Panc1 (cell line): ENCODE measurements around the gene GPR142. TPM values are rescaled to one million over a fixed set of nuclear protein-coding genes. Genes with fewer than 3 reads are reported as not detected.

Source experiments
- ATAC-seq: fragments of 200-7000 bp; cut with Tn5 transposase; 2 replicates; pipeline ENCODE4 v1.9.1; 2020; ENCODE audit warnings: mild to moderate bottlenecking, moderate library complexity
- BruUV-seq: library from RNA; stranded (reverse); fragments of 400-500 nt; replicated peaks from 2 replicates; lab custom pipeline; 2021; lab: Mats Ljungman, UMichigan
- CTCF ChIA-PET: fragments of 300-600 bp; sonication (Branson Sonifier 250); formaldehyde crosslinking; loops from one replicate; lab custom pipeline; 2022; ENCODE audit warnings: antibody characterized with exemption; lab: Charles Lee
- POLR2A ChIA-PET: fragments of 300-600 bp; sonication (Branson Sonifier 250); formaldehyde crosslinking; loops from one replicate; lab custom pipeline; 2022; ENCODE audit warnings: antibody characterized with exemption; lab: Charles Lee
- DNase-seq: peaks from one replicate; pipeline ENCODE4 v3.0.0-alpha.2; 2010; ENCODE audit warnings: low read depth, low spot score
- H3K27ac ChIP-seq: 2 replicates; pipeline ENCODE4 v1.5.1; 2011; ENCODE audit warnings: mild to moderate bottlenecking, low read length, inconsistent platforms
- H3K27me3 ChIP-seq: fragments of 200-500 bp; sonication (Bioruptor generic); 2 replicates; pipeline ENCODE4 v1.6.0; 2014; ENCODE audit warnings: low read length, inconsistent platforms; ENCODE audit not compliant: control insufficient read depth, insufficient read depth
- H3K36me3 ChIP-seq: fragments of 200-500 bp; sonication (Bioruptor generic); 2 replicates; pipeline ENCODE4 v1.5.1; 2014; ENCODE audit warnings: inconsistent platforms, mild to moderate bottlenecking, low read length, moderate library complexity; ENCODE audit not compliant: control insufficient read depth, insufficient read depth
- H3K4me1 ChIP-seq: 2 replicates; pipeline ENCODE4 v1.5.1; 2011; ENCODE audit warnings: inconsistent platforms, mild to moderate bottlenecking, low read length, moderate library complexity; ENCODE audit not compliant: control insufficient read depth, insufficient read depth
- H3K4me3 ChIP-seq, 2 experiments: 2 replicates each; pipeline ENCODE4 v1.5.1; 2011 to 2012; ENCODE audit warnings: low read depth in 2 of 2, low read length in 2 of 2, mild to moderate bottlenecking in 2 of 2, inconsistent platforms in 1 of 2, moderate library complexity in 1 of 2
- H3K9me3 ChIP-seq: fragments of 200-500 bp; sonication (Bioruptor generic); 2 replicates; pipeline ENCODE4 v1.5.1; 2014; ENCODE audit warnings: low read depth, mild to moderate bottlenecking, inconsistent platforms, low read length, moderate library complexity; ENCODE audit not compliant: control insufficient read depth, insufficient read depth
- POLR2AphosphoS5 ChIP-seq: IDR thresholded peaks from 2 replicates; pipeline ENCODE4 v1.6.1; 2012; ENCODE audit warnings: mild to moderate bottlenecking, low read depth, low read length, moderate library complexity
- SIN3A ChIP-seq: IDR thresholded peaks from 2 replicates; pipeline ENCODE4 v1.6.1; 2012; ENCODE audit warnings: low read depth, mild to moderate bottlenecking, low read length, moderate library complexity, borderline replicate concordance; ENCODE audit not compliant: insufficient read depth
- TCF7L2 ChIP-seq: IDR thresholded peaks from 2 replicates; pipeline ENCODE4 v1.6.1; 2011; ENCODE audit warnings: mild to moderate bottlenecking, low read depth, low read length, inconsistent platforms
- in situ Hi-C: cut with HindIII; loops from 2 replicates; pipeline ENCODE4 v1.10.0; 2016; ENCODE audit warnings: low sequenced_read_pairs, low pct_unique_long_range_greater_than_20kb
- intact Hi-C: fragments of 100-400 bp; cut with micrococcal nuclease; formaldehyde crosslinking; loops from one replicate; pipeline ENCODE4 v1.10.0; 2022; ENCODE audit not compliant: unreplicated experiment
- total RNA-seq: library from RNA; stranded (reverse); gene quantifications from one replicate; pipeline ENCODE4 v1.2.1, GENCODE V29; 2021; ENCODE audit not compliant: unreplicated experiment
- TF ChIP-seq, protein P1 (sequence below): fragments of 450-650 bp; IDR thresholded peaks from 2 replicates; pipeline ENCODE4 v1.5.1; 2017; ENCODE audit warnings: mild to moderate bottlenecking
- TF ChIP-seq, protein P2 (sequence below), 2 experiments: IDR thresholded peaks; 2 replicates each; pipeline ENCODE4 v1.6.1; 2011 to 2012; ENCODE audit warnings: low read depth in 2 of 2, control low read depth in 1 of 2, low read length in 1 of 2, mild to moderate bottlenecking in 1 of 2, moderate library complexity in 1 of 2; ENCODE audit not compliant: insufficient read depth in 1 of 2

GPR142 gene
- total RNA-seq, 1 experiment from 2014 or later, result not detected

DNA sequence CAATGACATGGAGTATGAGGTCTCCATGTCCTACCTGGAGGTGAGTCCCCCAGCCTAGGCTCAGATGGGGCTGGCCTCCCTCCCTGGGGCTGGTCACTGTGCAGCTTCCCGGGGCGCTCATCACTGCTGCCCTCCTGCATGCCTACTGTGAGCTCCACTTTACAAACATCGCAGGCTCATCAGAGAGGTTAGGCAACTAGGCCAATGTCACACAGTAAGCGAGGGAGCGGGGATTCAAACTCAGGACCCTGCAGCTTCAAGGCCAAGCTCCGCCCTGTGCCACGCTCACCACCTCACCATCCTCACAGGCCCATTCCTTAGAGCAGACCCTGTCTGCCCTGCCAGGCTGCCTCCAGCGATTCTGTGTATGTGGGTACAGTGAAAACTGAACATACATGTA is 24.2 kb upstream of the GPR142 start:
- intact Hi-C loops, result no loop called here
- no peak for ATAC-seq
- BruUV-seq, result no TSS peak
- TF ChIP-seq TCF7L2 (no peak), POLR2AphosphoS5 (no peak), SIN3A (no peak)
- TF ChIP-seq, protein P1, sequence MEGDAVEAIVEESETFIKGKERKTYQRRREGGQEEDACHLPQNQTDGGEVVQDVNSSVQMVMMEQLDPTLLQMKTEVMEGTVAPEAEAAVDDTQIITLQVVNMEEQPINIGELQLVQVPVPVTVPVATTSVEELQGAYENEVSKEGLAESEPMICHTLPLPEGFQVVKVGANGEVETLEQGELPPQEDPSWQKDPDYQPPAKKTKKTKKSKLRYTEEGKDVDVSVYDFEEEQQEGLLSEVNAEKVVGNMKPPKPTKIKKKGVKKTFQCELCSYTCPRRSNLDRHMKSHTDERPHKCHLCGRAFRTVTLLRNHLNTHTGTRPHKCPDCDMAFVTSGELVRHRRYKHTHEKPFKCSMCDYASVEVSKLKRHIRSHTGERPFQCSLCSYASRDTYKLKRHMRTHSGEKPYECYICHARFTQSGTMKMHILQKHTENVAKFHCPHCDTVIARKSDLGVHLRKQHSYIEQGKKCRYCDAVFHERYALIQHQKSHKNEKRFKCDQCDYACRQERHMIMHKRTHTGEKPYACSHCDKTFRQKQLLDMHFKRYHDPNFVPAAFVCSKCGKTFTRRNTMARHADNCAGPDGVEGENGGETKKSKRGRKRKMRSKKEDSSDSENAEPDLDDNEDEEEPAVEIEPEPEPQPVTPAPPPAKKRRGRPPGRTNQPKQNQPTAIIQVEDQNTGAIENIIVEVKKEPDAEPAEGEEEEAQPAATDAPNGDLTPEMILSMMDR, result no peak
- TF ChIP-seq, protein P2, sequence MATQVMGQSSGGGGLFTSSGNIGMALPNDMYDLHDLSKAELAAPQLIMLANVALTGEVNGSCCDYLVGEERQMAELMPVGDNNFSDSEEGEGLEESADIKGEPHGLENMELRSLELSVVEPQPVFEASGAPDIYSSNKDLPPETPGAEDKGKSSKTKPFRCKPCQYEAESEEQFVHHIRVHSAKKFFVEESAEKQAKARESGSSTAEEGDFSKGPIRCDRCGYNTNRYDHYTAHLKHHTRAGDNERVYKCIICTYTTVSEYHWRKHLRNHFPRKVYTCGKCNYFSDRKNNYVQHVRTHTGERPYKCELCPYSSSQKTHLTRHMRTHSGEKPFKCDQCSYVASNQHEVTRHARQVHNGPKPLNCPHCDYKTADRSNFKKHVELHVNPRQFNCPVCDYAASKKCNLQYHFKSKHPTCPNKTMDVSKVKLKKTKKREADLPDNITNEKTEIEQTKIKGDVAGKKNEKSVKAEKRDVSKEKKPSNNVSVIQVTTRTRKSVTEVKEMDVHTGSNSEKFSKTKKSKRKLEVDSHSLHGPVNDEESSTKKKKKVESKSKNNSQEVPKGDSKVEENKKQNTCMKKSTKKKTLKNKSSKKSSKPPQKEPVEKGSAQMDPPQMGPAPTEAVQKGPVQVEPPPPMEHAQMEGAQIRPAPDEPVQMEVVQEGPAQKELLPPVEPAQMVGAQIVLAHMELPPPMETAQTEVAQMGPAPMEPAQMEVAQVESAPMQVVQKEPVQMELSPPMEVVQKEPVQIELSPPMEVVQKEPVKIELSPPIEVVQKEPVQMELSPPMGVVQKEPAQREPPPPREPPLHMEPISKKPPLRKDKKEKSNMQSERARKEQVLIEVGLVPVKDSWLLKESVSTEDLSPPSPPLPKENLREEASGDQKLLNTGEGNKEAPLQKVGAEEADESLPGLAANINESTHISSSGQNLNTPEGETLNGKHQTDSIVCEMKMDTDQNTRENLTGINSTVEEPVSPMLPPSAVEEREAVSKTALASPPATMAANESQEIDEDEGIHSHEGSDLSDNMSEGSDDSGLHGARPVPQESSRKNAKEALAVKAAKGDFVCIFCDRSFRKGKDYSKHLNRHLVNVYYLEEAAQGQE (IDR thresholded peaks at IDR 0.05; ENCODE audit: insufficient read depth in 1 of 2, low read depth in 2 of 2, low read length in 1 of 2), result no peak
- H3K36me3 ChIP-seq, result no peaks in the 10 kb centered on the region
- no peaks in the 10 kb centered on the region for H3K4me1 ChIP-seq
- H3K9me3 ChIP-seq, result no peaks in the 10 kb centered on the region
- H3K4me3 ChIP-seq, result no peak overlapping the region
- ChIA-PET POLR2A (no interaction called here), CTCF (no interaction called here)
- DNase-seq, result no peak
- no peaks in the 10 kb centered on the region for H3K27me3 ChIP-seq
- in situ Hi-C loops, result no loop called here
- no peak overlapping the region for H3K27ac ChIP-seq

DNA sequence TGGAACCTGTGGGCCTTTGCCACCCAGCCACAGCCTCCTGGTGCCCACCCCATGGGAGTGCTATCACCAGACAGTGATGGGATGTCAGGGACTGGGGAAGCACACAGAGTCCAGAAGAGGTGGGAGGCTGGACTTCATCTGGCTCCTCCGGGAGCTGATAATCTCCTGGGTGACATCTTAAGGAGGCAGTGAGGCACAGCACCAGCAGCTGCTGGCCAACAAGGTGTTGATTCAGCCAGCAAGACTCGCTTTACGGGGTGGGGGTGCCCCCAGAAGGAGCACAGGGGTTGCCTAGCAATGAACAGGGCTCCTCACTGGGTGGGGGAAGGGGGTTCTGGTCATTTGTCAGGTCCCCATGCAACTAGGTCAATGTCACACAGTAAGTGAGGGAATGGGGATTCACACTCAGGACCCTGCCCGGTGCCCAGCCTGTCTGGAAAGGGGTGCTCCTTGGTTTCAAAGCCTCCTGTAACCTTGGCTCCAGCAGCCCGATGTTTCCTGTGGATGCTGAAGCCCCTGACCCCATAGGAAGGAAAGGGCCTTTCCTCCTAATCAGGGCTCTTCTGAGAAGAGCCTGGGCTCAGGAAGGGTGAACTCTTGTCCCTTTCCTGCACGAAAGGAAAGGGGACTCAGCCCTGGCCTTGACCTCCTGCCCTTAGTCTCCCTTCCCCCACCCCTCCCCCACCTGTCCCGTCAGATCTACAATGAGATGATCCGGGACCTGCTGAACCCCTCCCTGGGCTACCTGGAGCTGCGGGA is 23.6 kb upstream of the GPR142 start:
- DNase-seq, result no peak
- H3K4me3 ChIP-seq, result no peak overlapping the region
- no peaks in the 10 kb centered on the region for H3K4me1 ChIP-seq
- ChIA-PET POLR2A (no interaction called here), CTCF (interaction anchor here (0.7 kb wide), 1 partner anchor 11 kb away, joined by 5 read pairs; no protein-coding TSS in a partner anchor)
- no TSS peak for BruUV-seq
- no peak for ATAC-seq
- TF ChIP-seq, protein P1, result no peak
- TF ChIP-seq TCF7L2, result no peak
- no peak for TF ChIP-seq SIN3A
- no peak for TF ChIP-seq POLR2AphosphoS5
- TF ChIP-seq, protein P2 (IDR thresholded peaks at IDR 0.05; ENCODE audit: insufficient read depth in 1 of 2, low read depth in 2 of 2, low read length in 1 of 2), result no peak
- intact Hi-C loops, result no loop called here
- no peak overlapping the region for H3K27ac ChIP-seq
- no peaks in the 10 kb centered on the region; the same call in 1 of the 2 replicates for H3K27me3 ChIP-seq
- no peaks in the 10 kb centered on the region for H3K36me3 ChIP-seq
- no peaks in the 10 kb centered on the region for H3K9me3 ChIP-seq
- in situ Hi-C loops, result no loop called here
